ENCODE data around the gene CBX5. TPM values are rescaled to one million over a fixed set of nuclear protein-coding genes. Genes with fewer than 3 reads are reported as not detected.
"Not testable (repeated sequence)": the region's sequence is repeated elsewhere in the genome, so short reads cannot be mapped to it uniquely, and the experiment has no call there.

Gene CBX5
- polyA plus RNA-seq, 1 donor from 2014 or later, result 57.1 TPM

DNA sequence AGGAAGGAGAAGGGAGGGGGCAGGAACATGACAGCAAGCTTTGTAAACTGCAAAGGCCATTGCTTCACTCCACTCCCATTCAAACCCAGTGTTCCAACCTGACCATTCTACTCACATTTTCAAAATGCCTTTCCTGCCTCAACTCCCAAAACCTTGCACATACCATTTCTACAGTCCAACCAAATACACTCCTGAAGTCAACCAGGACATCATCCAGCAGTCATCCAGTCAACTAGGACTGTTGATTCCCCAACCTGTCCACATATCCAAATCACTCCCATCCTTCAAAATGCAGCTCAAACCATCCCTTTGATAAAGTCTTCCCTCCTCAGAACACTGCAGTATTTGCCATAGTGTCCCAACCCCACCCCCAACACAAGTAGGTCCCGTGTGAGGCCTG is 94.0 kb downstream of the CBX5 start:
- Histone ChIP-seq H3K27ac (ENCODE audit: low read length) (no peak overlapping the region), H3K27me3 (ENCODE audit: insufficient read depth, low read depth, low read length) (peaks cover 11% of the 10 kb centered on the region), H4K20me1 (ENCODE audit: insufficient read depth) (no peaks in the 10 kb centered on the region), H3K4me2 (ENCODE audit: low read length) (no peak overlapping the region), H3K9ac (ENCODE audit: low read length) (no peak overlapping the region), H2AFZ (ENCODE audit: low read depth, low read length) (no peak overlapping the region), H3K9me2 (ENCODE audit: insufficient read depth, low read length) (no peaks in the 10 kb centered on the region), H3K4me3 (ENCODE audit: low read length) (no peak overlapping the region), H3K79me2 (replicated peaks; ENCODE audit: insufficient read depth, low read length) (no peaks in the 10 kb centered on the region), H3K9me3 (ENCODE audit: low read length) (no peaks in the 10 kb centered on the region), H3F3A (ENCODE audit: insufficient read depth, low read length, poor library complexity, severe bottlenecking) (no peaks in the 10 kb centered on the region), H3K36me3 (ENCODE audit: insufficient read depth, low read length) (no peaks in the 10 kb centered on the region)
- TF ChIP-seq TAF1 (IDR thresholded peaks at IDR 0.05; ENCODE audit: low read depth) (no peak), SMC3 (conservative IDR thresholded peaks at IDR 0.05; ENCODE audit: poor library complexity) (no peak), EP300 (conservative IDR thresholded peaks at IDR 0.05; ENCODE audit: poor library complexity, severe bottlenecking) (no peak), POLR2AphosphoS5 (IDR thresholded peaks at IDR 0.05) (no peak), RAD21 (conservative IDR thresholded peaks at IDR 0.05) (no peak)
- TF ChIP-seq, protein P1, sequence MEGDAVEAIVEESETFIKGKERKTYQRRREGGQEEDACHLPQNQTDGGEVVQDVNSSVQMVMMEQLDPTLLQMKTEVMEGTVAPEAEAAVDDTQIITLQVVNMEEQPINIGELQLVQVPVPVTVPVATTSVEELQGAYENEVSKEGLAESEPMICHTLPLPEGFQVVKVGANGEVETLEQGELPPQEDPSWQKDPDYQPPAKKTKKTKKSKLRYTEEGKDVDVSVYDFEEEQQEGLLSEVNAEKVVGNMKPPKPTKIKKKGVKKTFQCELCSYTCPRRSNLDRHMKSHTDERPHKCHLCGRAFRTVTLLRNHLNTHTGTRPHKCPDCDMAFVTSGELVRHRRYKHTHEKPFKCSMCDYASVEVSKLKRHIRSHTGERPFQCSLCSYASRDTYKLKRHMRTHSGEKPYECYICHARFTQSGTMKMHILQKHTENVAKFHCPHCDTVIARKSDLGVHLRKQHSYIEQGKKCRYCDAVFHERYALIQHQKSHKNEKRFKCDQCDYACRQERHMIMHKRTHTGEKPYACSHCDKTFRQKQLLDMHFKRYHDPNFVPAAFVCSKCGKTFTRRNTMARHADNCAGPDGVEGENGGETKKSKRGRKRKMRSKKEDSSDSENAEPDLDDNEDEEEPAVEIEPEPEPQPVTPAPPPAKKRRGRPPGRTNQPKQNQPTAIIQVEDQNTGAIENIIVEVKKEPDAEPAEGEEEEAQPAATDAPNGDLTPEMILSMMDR (IDR thresholded peaks at IDR 0.05; ENCODE audit: poor library complexity, severe bottlenecking), result no peak
- TF ChIP-seq, protein P2, sequence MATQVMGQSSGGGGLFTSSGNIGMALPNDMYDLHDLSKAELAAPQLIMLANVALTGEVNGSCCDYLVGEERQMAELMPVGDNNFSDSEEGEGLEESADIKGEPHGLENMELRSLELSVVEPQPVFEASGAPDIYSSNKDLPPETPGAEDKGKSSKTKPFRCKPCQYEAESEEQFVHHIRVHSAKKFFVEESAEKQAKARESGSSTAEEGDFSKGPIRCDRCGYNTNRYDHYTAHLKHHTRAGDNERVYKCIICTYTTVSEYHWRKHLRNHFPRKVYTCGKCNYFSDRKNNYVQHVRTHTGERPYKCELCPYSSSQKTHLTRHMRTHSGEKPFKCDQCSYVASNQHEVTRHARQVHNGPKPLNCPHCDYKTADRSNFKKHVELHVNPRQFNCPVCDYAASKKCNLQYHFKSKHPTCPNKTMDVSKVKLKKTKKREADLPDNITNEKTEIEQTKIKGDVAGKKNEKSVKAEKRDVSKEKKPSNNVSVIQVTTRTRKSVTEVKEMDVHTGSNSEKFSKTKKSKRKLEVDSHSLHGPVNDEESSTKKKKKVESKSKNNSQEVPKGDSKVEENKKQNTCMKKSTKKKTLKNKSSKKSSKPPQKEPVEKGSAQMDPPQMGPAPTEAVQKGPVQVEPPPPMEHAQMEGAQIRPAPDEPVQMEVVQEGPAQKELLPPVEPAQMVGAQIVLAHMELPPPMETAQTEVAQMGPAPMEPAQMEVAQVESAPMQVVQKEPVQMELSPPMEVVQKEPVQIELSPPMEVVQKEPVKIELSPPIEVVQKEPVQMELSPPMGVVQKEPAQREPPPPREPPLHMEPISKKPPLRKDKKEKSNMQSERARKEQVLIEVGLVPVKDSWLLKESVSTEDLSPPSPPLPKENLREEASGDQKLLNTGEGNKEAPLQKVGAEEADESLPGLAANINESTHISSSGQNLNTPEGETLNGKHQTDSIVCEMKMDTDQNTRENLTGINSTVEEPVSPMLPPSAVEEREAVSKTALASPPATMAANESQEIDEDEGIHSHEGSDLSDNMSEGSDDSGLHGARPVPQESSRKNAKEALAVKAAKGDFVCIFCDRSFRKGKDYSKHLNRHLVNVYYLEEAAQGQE (IDR thresholded peaks at IDR 0.05; ENCODE audit: borderline replicate concordance), result no peak

DNA sequence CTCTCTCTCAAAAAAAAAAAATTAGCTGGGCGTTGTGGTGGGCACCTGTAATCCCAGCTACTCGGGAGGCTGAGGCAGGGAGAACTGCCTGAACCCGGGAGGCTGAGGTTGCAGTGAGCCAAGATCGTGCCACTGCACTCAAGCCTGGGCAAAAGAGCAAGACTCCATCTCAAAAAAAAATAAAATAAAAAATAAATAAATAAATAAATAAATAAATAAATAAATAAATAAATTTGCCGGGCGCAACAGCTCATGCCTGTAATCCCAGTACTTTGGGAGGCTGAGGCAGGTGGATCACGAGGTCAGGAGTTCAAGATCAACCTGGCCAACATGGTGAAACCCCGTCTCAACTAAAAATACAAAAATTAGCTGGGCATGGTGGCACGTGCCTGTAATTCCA is 94.6 kb downstream of the CBX5 start:
- H3K79me2 ChIP-seq (replicated peaks; ENCODE audit: insufficient read depth, low read length); H3K4me2 ChIP-seq (ENCODE audit: low read length); H3K9me2 ChIP-seq (ENCODE audit: insufficient read depth, low read length); H3K36me3 ChIP-seq (ENCODE audit: insufficient read depth, low read length); H3K27me3 ChIP-seq (ENCODE audit: insufficient read depth, low read depth, low read length); H3K9me3 ChIP-seq (ENCODE audit: low read length); H3F3A ChIP-seq (ENCODE audit: insufficient read depth, low read length, poor library complexity, severe bottlenecking); H3K4me3 ChIP-seq (ENCODE audit: low read length); H4K20me1 ChIP-seq (ENCODE audit: insufficient read depth); H3K27ac ChIP-seq (ENCODE audit: low read length); H3K9ac ChIP-seq (ENCODE audit: low read length); H2AFZ ChIP-seq (ENCODE audit: low read depth, low read length): not testable (repeated sequence)

DNA sequence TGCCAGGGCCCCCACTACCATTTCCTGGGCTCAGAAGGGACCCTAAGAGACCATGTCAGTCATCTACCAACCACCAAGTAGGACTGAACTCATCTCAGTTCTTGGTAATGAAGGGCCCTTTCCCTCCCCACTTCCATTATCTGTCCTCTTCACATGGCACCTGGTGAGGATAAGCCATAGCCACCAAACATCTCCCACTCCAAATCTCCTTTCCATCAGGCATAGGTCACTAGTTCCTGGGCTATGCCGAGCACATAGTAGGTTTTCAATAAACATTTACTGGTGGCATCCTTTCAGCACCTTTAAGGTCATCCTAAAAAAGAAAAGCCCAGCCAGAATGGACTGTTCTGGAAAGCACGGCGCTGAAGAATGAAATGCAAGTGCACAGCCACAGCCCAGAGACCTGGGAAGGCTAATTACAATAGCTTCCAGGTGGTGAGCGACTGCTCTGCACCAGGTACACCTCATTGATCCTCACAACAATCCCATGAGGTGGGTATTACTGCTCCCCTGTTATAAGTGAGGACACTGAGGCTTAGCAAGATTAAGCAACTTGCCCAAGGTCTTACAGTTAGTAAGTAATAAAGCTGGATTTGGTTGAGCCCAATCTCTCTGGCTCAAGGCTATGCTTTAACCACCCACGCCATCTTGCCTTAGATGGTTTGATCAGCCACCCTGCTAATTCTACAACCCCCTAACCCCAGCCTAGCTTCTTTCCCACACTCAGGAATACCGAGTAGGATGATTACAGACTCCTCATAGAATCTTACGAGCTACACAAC is 95.7 kb downstream of the CBX5 start:
- Histone ChIP-seq H3K9ac (ENCODE audit: low read length) (no peak overlapping the region), H3K27me3 (ENCODE audit: insufficient read depth, low read depth, low read length) (no peaks in the 10 kb centered on the region), H2AFZ (ENCODE audit: low read depth, low read length) (no peak overlapping the region), H3F3A (ENCODE audit: insufficient read depth, low read length, poor library complexity, severe bottlenecking) (no peaks in the 10 kb centered on the region), H3K36me3 (ENCODE audit: insufficient read depth, low read length) (no peaks in the 10 kb centered on the region), H3K9me3 (ENCODE audit: low read length) (no peaks in the 10 kb centered on the region), H3K9me2 (ENCODE audit: insufficient read depth, low read length) (no peaks in the 10 kb centered on the region), H3K79me2 (replicated peaks; ENCODE audit: insufficient read depth, low read length) (no peaks in the 10 kb centered on the region), H3K27ac (ENCODE audit: low read length) (no peak overlapping the region), H3K4me3 (ENCODE audit: low read length) (no peak overlapping the region), H4K20me1 (ENCODE audit: insufficient read depth) (no peaks in the 10 kb centered on the region), H3K4me2 (ENCODE audit: low read length) (no peak overlapping the region)
- TF ChIP-seq EP300 (conservative IDR thresholded peaks at IDR 0.05; ENCODE audit: poor library complexity, severe bottlenecking) (no peak), RAD21 (conservative IDR thresholded peaks at IDR 0.05) (no peak), SMC3 (conservative IDR thresholded peaks at IDR 0.05; ENCODE audit: poor library complexity) (no peak), MXI1 (conservative IDR thresholded peaks at IDR 0.05; ENCODE audit: poor library complexity, severe bottlenecking) (no peak), TAF1 (IDR thresholded peaks at IDR 0.05; ENCODE audit: low read depth) (no peak), POLR2AphosphoS5 (IDR thresholded peaks at IDR 0.05) (no peak), EZH2 (IDR thresholded peaks at IDR 0.05; ENCODE audit: borderline replicate concordance, insufficient read depth, low read length, poor library complexity, severe bottlenecking) (no peak)
- TF ChIP-seq, protein P2 (IDR thresholded peaks at IDR 0.05; ENCODE audit: borderline replicate concordance), result no peak
- TF ChIP-seq, protein P1 (IDR thresholded peaks at IDR 0.05; ENCODE audit: poor library complexity, severe bottlenecking), result no peak

Measured in neural cell (in vitro differentiated cells).